Islet precursor cell (in vitro differentiated cells): Measurements from ENCODE around the gene NES.

Source experiments
- DNase-seq: peaks from one replicate; pipeline ENCODE4 v3.0.0-alpha.2; 2018

Gene NES

DNA sequence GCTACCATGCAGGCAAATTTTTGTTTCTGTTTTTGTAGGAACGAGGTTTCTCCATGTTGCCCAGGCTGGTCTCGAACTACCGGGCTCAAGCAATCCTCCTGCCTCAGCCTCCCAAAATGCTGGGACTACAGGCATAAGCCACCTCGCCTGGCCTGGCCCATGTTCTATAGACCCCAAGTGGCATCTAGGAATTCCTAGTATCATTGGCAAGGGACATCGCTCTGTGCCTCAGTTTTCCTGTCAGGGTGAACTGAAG is 14.5 kb downstream of the NES start:
- DNase-seq, result no peak

DNA sequence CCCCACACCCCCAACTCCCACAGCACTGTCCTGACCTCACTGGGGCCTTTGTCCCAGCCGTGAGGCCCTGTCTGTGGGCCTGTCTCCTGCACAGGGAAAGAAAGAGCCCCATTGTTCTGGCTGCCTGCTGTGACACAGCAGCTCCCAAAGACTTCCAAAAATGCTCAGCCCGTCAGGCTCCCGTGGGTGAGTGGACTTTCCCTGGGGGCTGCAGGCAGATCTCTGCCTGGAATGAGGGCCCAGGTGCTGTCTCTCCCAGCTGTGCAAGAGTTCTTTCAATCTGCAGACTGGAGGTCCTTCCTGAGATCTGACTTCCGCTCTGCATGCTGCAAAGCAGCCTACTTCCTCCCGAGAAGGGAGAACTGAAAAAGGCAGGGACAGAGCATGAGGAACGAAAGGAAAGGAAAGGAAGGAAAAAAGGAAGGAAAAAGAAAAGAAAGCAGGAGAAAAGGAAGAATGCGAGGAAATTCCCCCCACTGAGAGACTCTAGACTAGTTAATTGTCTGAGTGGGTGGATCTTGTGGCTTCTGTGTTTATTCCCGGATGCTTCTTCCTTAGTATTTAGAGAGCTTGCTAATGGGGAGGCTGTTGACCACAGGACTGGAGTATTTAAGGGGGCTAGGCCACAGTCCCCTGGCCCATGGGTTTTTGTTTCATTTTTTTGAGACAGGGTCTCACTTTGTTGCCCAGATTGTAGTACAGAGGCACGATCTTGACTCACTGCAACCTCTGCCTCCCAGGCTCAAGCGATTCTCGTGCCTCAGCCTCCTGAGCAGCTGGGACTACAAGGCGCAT is 15.0 kb downstream of the NES start:
- peak; percentile 97 for DNase-seq

DNA sequence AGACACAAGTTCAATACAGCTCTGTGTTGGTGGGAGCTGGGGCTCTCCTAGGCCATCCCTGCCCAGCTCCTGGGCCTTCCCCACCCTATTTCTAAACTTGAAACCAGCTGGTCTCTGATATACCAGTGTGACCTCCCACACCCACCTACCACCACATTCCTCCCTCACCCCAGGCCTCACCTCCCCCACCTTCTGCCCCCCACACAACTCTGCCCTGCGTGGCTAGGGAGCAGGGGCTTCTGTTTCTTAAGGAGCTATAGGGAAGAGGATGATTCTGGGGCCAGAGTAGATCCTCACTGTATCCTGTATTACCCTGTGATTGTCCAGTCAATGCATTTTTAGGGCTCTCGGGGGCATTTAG is 16.5 kb downstream of the NES start:
- no peak for DNase-seq

DNA sequence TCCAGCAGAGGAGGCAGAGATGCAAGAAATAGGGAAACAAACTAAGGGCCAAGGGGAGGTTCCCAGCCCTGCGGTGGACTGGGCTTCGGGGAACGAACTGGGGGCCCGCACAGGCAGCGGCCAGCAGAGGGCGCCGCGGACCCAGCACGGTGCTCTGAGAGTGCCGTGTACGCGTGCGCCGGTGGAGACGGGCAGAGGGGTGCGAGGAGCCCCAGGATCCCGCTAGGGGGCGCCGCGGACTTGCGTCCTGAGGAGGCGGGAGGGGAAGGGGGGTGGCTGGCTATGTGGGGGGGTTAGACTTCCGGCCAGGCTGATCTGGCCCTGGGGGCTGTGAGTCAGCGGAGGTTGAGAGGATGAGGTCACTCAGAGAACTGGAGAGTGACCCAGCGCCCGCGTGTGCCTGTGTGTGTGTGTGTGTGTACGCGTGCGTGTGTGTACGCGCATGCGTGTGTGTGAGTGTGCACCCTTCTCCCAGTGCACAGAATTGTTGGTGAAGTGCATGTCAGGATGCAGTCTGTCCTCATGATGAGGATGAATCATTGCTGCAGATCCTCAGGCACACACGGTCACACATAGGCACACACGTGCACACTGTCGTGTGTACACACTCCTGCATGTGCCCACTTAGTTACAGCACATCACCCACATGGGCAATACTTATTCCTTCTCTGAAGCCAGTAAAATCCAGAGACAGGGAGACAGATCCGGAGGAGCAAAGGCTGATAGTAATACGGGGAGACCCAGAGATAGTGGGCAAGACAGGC is 17.0 kb downstream of the NES start:
- peak; percentile 99 for DNase-seq

DNA sequence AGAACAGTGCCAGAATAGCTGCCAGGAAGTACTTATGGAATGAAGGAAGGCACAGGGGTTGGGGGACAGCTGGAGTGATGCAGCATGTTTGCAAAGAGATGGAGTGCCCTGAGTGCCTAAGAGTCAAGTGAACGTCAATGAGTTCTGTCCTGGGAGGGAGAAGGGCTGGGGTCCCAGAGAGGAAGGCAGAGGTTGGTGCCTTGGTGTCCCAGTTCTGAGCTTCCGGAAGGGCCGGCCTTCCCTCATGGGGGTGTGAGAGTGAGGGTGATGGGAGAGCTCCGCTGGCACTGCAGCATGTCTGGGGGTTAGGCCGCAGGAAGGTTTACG is 17.6 kb downstream of the NES start:
- no peak for DNase-seq

DNA sequence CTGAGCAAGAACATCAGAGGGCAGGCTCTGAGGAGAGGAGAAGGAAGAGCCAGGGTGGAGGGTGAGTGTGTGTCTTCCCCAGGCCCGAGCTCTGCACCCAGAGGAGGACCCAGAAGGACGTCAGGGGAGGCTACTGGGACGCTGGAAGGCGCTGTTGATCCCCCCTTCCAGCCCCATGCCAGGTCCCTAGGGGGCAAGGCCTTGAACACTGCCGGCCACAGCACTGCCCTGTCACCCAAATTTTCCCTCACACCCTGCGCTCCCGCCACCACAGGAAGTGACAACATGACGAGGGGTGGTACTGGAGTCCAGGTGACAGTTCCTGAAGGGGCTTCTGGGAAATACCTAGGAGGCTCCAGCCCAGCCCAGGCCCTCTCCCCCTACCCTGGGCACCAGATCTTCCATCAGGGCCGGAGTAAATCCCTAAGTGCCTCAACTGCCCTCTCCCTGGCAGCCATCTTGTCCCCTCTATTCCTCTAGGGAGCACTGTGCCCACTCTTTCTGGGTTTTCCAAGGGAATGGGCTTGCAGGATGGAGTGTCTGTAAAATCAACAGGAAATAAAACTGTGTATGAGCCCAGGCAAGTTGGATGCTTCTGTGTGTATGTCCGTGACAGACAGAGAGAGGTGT is 18.1 kb downstream of the NES start:
- DNase-seq, result no peak

DNA sequence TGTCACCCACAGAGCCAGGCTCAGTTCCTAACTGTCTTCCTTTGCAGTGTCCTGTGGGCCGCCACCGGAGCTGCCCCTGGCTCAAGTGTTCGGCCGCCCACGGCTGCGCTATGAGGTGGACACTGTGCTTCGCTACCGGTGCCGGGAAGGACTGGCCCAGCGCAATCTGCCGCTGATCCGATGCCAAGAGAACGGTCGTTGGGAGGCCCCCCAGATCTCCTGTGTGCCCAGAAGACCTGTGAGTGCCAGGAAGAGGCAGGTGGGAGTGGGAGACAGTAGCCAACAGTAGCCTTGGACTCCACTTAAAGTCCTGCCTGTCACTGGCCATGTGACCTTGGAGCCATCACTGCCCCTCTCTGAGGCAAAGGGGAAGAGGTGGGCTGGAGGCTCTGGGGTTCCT is 18.7 kb downstream of the NES start:
- no peak for DNase-seq

DNA sequence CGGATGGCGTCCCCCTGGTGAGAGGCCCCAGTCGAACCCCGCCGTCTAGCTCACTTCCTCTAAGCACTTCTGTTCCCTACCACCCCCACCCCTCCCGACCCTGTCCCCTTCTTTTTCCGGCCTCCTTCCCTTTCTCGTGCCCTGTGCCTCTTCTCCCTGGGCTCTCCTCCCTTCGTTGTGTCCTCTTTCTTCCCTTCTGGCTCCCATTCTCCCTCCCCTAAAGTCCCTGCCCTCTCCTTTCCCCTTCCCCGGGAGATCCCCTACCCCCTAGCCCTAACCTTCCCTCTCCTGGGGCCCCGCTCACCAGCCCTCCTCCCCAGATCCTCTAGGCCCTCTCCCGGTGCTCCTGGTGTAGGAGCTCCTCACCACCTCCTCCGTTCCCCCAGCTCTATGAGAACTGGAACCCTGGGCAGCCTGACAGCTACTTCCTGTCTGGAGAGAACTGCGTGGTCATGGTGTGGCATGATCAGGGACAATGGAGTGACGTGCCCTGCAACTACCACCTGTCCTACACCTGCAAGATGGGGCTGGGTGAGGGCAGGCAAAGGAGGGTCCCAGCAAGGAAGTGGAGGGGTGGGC is 19.4 kb downstream of the NES start:
- DNase-seq, result no peak

DNA sequence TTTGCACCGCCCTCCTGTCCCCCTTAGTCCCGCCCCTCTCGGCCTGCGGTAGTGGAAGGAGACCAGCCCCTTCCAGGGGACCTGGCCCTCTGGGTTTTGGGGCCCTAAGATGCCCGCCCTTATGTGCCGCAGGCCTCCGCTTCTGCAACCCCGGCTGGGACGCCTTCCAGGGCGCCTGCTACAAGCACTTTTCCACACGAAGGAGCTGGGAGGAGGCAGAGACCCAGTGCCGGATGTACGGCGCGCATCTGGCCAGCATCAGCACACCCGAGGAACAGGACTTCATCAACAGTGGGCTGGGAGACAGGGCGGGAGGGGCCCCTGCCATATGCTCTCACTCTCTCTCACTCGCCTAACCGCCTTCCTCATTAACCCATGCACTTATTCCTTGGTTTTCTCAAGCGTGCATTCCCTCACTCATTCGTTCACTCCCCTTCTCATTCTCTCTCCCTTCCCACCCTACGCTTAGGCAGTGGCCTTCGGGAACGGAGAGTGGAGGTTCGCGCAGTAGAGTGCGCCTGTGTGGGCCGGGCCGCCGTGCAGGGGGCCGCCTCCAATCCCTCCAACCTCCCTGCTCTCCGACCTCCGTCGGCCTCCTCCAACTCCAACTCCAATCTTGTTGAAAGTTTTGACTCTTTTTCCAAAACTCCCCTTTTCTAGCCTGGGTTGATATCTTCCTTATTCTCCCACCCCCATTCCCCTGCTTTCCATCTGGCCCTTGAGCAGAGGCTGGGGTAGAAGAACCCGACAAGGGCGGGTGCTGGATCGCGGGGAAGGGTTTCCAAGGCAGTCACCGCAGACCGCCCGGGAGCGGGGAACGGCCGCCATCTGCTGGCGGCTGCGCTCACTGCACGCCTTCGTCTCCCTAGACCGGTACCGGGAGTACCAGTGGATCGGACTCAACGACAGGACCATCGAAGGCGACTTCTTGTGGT is 20.1 kb downstream of the NES start:
- peak; percentile 84 for DNase-seq

DNA sequence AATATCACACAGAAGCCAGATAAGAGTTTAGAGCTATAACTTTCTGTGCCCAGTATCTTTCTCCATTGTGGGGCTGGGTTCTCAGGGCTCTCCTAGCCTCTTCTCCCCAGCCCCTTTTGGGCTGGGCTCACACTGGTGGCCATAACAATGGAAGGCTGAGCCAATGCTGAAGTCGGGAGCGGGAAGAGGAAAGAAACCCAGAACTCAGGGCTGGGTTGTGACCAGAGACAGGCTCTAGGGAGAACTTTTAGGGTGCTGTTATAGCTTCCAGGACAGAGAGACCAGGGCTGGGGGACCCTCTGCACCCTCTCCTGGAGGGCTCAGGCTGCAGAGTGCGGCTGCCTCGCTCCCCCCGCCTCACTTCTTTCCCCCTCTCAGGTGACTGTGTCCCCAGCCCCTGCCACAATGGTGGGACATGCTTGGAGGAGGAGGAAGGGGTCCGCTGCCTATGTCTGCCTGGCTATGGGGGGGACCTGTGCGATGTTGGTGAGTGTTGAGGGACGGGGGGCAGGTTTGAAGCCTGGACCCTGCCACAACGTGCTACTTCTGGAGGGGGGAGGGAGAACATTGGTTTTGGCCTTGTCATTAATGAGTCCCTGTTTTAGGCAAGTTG is 21.2 kb downstream of the NES start:
- no peak for DNase-seq

DNA sequence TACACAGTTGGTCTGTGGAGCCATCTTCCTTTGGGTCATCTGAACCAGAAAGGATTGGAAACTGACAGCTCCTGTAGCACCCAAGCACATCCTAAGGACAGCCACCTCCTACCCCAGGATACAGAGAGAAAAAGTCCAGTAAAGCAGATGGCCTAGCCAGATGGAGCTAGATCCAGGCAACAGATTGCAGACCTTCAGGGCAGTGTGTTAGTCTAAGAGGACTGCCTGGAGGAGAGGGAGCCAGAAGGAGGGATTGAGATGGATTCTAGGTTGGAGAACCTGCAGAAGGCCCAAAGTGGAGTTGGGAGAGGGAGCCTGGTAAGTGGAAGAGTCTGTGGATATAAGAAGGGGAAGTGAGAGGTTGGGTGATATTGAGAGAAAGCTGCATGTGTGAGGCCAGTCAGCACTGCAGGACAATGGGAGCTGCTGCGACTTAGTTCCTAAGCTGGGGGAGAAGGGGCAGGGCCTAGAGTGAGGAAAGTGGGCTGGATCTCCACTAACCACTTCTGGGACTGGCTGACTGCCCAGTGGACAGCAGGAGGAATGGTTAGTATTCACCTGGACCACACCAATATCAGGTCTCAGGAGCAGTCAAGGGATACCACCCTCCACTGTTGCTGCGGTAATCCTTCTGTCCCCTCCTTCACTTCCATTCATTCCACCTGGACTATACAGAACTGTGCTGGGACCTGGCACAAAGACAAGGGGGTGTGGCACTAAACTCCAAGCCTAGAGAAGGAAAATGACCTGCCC is 21.9 kb downstream of the NES start:
- no peak for DNase-seq

DNA sequence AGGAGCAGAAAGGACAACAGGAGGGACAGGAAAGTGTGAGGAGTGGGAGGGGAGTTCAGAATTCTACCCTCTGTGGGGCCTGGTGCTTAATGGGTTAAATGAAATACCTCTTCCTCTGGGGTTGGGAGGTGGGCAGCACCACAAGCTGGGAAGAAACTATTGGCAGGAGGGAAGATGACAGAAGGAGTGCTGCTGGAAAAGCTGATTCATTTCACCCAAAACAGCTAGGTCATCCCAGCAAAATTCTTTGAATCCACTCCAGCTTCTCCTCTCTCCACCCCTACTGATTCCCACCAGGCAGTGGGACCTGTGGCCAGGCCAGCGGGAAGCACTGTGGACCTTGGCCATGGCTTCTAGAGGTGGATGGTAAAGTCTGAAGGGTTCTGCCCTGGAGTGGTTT is 22.5 kb downstream of the NES start:
- DNase-seq, result no peak

DNA sequence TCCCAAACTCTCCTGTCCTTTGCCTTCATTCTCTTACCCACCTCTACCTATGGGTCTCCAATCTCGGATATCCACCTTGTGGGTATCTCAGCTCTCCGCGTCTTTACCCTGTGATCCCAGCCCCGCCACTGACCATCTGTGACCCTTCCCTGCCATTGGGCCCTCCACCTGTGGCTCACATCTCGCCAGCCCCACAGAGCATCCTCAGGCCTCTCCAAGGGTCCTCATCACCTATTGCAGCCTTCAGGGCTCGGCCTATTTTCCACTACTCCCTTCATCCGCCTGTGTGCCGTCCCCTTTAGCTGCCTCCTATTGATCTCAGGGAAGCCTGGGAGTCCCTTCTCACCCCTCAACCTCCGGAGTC is 24.2 kb downstream of the NES start:
- DNase-seq, result no peak

DNA sequence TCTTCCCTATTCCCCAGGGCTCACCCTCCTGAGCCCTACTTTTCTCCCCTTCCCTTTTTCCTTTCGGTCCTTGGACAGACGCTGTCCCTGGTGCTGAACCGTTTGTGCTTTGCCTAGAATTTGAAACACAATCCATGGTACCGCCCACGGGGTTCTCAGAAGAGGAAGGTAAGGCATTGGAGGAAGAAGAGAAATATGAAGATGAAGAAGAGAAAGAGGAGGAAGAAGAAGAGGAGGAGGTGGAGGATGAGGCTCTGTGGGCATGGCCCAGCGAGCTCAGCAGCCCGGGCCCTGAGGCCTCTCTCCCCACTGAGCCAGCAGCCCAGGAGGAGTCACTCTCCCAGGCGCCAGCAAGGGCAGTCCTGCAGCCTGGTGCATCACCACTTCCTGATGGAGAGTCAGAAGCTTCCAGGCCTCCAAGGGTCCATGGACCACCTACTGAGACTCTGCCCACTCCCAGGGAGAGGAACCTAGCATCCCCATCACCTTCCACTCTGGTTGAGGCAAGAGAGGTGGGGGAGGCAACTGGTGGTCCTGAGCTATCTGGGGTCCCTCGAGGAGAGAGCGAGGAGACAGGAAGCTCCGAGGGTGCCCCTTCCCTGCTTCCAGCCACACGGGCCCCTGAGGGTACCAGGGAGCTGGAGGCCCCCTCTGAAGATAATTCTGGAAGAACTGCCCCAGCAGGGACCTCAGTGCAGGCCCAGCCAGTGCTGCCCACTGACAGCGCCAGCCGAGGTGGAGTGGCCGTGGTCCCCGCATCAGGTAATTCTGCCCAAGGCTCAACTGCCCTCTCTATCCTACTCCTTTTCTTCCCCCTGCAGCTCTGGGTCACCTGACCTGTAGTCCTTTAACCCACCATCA is 24.8 kb downstream of the NES start:
- peak; percentile 75 for DNase-seq

DNA sequence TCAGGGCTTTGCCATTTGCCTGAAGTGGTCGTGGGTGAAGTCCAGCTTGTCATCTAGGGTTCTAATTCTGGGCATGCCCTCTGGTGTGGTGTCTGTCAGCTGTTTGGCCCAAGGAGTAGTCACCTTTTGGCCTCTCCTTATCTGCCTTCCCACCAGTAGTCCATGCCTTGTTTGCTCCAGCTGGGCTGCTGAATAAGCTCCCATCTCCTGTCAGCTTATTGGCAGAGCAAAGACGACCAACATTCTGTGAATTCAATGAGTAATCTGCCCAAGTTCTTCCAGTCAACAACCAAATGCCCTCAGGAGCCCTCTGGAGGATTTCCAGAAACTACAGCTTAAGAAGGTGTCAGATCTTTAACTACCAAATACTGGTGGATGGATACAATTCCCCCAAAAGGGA is 28.3 kb downstream of the NES start:
- DNase-seq, result no peak

DNA sequence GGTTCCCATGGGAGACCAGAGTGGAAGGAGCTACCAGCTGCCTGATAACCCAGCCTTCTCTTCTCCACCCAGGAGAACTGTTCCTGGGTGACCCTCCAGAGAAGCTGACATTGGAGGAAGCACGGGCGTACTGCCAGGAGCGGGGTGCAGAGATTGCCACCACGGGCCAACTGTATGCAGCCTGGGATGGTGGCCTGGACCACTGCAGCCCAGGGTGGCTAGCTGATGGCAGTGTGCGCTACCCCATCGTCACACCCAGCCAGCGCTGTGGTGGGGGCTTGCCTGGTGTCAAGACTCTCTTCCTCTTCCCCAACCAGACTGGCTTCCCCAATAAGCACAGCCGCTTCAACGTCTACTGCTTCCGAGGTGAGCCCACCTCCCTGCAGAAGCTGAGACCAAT is 28.7 kb downstream of the NES start:
- no peak for DNase-seq

DNA sequence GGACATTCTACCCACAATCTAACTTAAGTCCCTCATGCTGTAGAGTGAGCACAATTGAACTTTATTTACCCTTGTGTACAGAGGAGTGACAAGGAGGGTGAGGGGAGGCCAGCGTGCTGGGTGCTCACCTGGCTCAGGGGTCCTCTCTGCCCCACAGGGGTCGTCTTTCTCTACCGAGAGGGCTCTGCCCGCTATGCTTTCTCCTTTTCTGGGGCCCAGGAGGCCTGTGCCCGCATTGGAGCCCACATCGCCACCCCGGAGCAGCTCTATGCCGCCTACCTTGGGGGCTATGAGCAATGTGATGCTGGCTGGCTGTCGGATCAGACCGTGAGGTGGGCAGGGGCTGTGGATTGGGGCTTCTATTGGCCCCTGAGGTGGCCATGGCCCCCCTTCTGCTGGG is 29.9 kb downstream of the NES start:
- no peak for DNase-seq

DNA sequence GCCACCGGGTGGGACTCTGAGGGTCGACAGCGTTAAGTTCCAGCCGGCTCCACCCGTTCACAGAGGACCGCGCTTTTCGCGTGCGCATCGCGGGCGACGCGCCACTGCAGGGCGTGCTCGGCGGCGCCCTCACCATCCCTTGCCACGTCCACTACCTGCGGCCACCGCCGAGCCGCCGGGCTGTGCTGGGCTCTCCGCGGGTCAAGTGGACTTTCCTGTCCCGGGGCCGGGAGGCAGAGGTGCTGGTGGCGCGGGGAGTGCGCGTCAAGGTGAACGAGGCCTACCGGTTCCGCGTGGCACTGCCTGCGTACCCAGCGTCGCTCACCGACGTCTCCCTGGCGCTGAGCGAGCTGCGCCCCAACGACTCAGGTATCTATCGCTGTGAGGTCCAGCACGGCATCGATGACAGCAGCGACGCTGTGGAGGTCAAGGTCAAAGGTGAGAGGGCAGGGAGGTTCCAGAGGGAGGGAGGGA is 30.4 kb downstream of the NES start:
- no peak for DNase-seq

DNA sequence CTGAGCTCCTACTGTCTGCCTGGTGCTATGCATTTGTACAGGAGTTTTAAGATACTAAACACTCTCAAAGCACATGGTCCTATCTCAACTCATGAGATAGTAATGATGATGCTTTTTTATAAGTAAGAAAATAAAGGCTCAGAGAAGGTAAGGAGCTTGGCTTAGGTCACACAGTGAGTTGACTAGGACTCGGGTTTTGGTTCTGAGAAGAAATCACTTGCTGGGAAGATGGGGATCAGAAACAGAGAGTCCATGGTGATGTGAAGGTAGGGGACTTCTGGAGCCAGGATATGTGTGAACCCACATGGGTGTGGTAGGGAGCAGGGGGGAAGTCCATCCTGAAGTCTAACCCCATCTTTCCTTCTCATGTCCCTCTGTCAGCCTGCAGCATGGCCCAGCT is 31.5 kb downstream of the NES start:
- no peak for DNase-seq

DNA sequence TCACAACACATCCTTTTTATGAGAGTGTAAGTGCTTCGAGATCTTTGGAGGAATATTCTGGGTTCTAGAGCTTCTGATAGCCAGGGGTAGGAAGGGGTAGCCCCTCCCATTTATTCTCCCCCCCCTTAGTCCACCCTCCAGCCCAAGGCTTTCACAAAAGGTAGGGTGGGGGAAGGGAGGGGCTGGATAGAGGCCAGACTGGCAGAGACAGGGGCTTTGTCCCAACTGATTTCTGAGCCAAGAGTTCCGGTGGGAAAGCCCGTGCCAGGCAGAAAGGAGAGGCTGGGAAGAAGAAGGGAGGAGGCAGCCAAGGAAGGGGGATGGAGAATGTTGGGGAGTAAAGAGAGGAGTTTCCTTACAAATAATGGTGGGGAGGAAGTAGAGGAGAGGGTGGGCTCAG is 32.2 kb downstream of the NES start:
- no peak for DNase-seq

DNA sequence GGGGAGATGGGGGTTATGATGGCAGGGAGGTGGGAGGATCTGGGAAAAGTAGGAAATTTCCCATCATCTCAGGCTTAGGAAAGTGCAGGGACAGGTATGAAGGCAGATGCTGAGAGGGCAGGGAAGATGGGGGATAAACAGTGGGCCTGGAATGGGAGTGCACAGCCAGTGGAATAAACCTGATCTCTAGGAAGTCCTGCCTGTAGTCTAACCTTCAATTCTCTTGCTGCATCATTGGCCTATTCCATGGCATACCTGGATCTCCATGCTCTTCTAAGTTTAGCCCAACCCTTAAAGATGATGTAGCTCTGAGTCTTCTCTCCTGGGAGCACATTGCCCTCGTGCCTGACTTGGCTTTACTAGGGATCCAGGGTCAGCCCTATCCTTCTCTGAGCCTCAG is 32.6 kb downstream of the NES start:
- no peak for DNase-seq
